HepG2 (cell line): ENCODE results near the gene CCNO.

ENCODE experiments used
- CTCF ChIP-seq: sonication (generic); formaldehyde crosslinking; IDR thresholded peaks from 2 replicates; pipeline ENCODE4 v1.5.0; 2020; ENCODE audit warnings: mild to moderate bottlenecking, missing genetic modification reagents, moderate library complexity
- NFAT5 ChIP-seq: sonication (generic); formaldehyde crosslinking; IDR thresholded peaks from 2 replicates; pipeline ENCODE4 v1.4.0; 2020; ENCODE audit warnings: missing genetic modification reagents

GRCh38 chr5:55241746-55242145 is 8.3 kb upstream of the CCNO start:
- TF ChIP-seq CTCF (CRISPR knock-in tag), result no peak
- no peak for TF ChIP-seq NFAT5 (CRISPR knock-in tag)
